ENCODE results near the gene HPCA.

The HPCA gene

GRCh38 chr1:32877211-32878110 is 8.8 kb upstream of the HPCA start:
- Histone ChIP-seq H3K9ac (no peak overlapping the region), H4K20me1 (ENCODE audit: insufficient read depth) (no peaks in the 10 kb centered on the region), H3K36me3 (ENCODE audit: insufficient read depth) (no peaks in the 10 kb centered on the region), H3K79me2 (ENCODE audit: insufficient read depth, low read depth) (no peaks in the 10 kb centered on the region), H3K27me3 (ENCODE audit: insufficient read depth, low read depth) (no peaks in the 10 kb centered on the region), H3K27ac (no peak overlapping the region), H3K4me2 (no peak overlapping the region), H3K4me3 (IDR thresholded peaks at IDR 0.05; ENCODE audit: insufficient read depth, low read depth, low read length) (no peak overlapping the region), H3K4me1 (ENCODE audit: low read depth, poor library complexity, severe bottlenecking) (peaks cover 5% of the 10 kb centered on the region), H2AFZ (ENCODE audit: low read depth) (no peak overlapping the region)
- TF ChIP-seq CTCF (conservative IDR thresholded peaks at IDR 0.05; ENCODE audit: low read depth, low read length), result no peak

- H3K4me2 ChIP-seq, result no peak overlapping the region
- no peak for TF ChIP-seq CTCF (conservative IDR thresholded peaks at IDR 0.05; ENCODE audit: low read depth, low read length)
These were observed 8.1 kb upstream of the HPCA start for GRCh38 chr1:32878183-32878582.

GRCh38 chr1:32878637-32879041 is 7.7 kb upstream of the HPCA start:
- no peaks in the 10 kb centered on the region for H3K4me1 ChIP-seq (ENCODE audit: low read depth, poor library complexity, severe bottlenecking)
- no peak overlapping the region for H3K4me2 ChIP-seq
- H3K79me2 ChIP-seq (ENCODE audit: insufficient read depth, low read depth), result no peaks in the 10 kb centered on the region
- no peak overlapping the region for H3K27ac ChIP-seq
- H2AFZ ChIP-seq (ENCODE audit: low read depth), result no peak overlapping the region
- no peaks in the 10 kb centered on the region for H4K20me1 ChIP-seq (ENCODE audit: insufficient read depth)
- H3K9ac ChIP-seq, result no peak overlapping the region
- no peaks in the 10 kb centered on the region for H3K36me3 ChIP-seq (ENCODE audit: insufficient read depth)
- TF ChIP-seq CTCF (conservative IDR thresholded peaks at IDR 0.05; ENCODE audit: low read depth, low read length), result no peak
- no peak overlapping the region for H3K4me3 ChIP-seq (IDR thresholded peaks at IDR 0.05; ENCODE audit: insufficient read depth, low read depth, low read length)
- H3K27me3 ChIP-seq (ENCODE audit: insufficient read depth, low read depth), result 0 out of 2 replicates have a peak, but pooled peaks cover 2% of the 10 kb centered on the region

More at GRCh38 chr1:32878183-32878582, 8.1 kb upstream of the HPCA start:
- Histone ChIP-seq H3K27ac (no peak overlapping the region), H2AFZ (ENCODE audit: low read depth) (no peak overlapping the region), H3K36me3 (ENCODE audit: insufficient read depth) (no peaks in the 10 kb centered on the region), H3K4me3 (IDR thresholded peaks at IDR 0.05; ENCODE audit: insufficient read depth, low read depth, low read length) (no peak overlapping the region), H3K27me3 (ENCODE audit: insufficient read depth, low read depth) (no peaks in the 10 kb centered on the region), H3K4me1 (ENCODE audit: low read depth, poor library complexity, severe bottlenecking) (no peaks in the 10 kb centered on the region), H3K9ac (no peak overlapping the region), H3K79me2 (ENCODE audit: insufficient read depth, low read depth) (no peaks in the 10 kb centered on the region), H4K20me1 (ENCODE audit: insufficient read depth) (no peaks in the 10 kb centered on the region)

GRCh38 chr1:32881291-32881690 is 5.0 kb upstream of the HPCA start:
- Histone ChIP-seq H3K4me2 (no peak overlapping the region), H3K4me3 (IDR thresholded peaks at IDR 0.05; ENCODE audit: insufficient read depth, low read depth, low read length) (no peak overlapping the region)
- TF ChIP-seq CTCF (conservative IDR thresholded peaks at IDR 0.05; ENCODE audit: low read depth, low read length), result no peak

More at GRCh38 chr1:32881291-32881690, 5.0 kb upstream of the HPCA start:
- Histone ChIP-seq H3K27ac (no peak overlapping the region), H3K27me3 (ENCODE audit: insufficient read depth, low read depth) (peaks cover 10% of the 10 kb centered on the region; the same call in 1 of the 2 replicates), H4K20me1 (ENCODE audit: insufficient read depth) (no peaks in the 10 kb centered on the region), H3K36me3 (ENCODE audit: insufficient read depth) (no peaks in the 10 kb centered on the region), H3K4me1 (ENCODE audit: low read depth, poor library complexity, severe bottlenecking) (no peaks in the 10 kb centered on the region), H3K79me2 (ENCODE audit: insufficient read depth, low read depth) (no peaks in the 10 kb centered on the region), H2AFZ (ENCODE audit: low read depth) (no peak overlapping the region), H3K9ac (no peak overlapping the region)
